GM10248 (cell line): ENCODE results near the gene KLHL18.

Source experiments
- CTCF ChIA-PET: fragments of 300-600 bp; sonication (Branson Sonifier 250); formaldehyde crosslinking; extraction: SDS; loops from one replicate; lab custom pipeline; 2021; ENCODE audit warnings: antibody characterized with exemption; lab: Yijun Ruan, JAX
- POLR2A ChIA-PET: fragments of 350-650 bp; sonication (Branson Sonifier 250); formaldehyde crosslinking; extraction: SDS; loops from one replicate; lab custom pipeline; 2020; ENCODE audit warnings: antibody characterized with exemption; lab: Yijun Ruan, JAX
- DNase-seq: peaks from one replicate; pipeline ENCODE4 v3.0.0; 2012; ENCODE audit errors: extremely low spot score
- CTCF ChIP-seq: IDR thresholded peaks from 2 replicates; pipeline ENCODE4 v1.5.1; 2012; ENCODE audit warnings: mild to moderate bottlenecking, low read depth; ENCODE audit errors: extremely low read depth, missing control alignments, control extremely low read depth

Gene KLHL18

GRCh38 chr3:47295322-47295721 is 12.6 kb downstream of the KLHL18 start:
- ChIA-PET POLR2A (interaction anchor here (0.5 to 0.6 kb wide), 2 partner anchors 29 to 1712 kb away, joined by 3 to 4 read pairs; no protein-coding TSS in a partner anchor), CTCF (interaction anchor here (0.9 to 1.9 kb wide), 4 partner anchors 9 to 32 kb away, joined by 3 to 9 read pairs (median 6); no protein-coding TSS in a partner anchor)
- TF ChIP-seq CTCF = no peak
- DNase-seq = no peak

- ChIA-PET CTCF (interaction anchor here (1.1 to 1.9 kb wide), 4 partner anchors 9 to 213 kb away, joined by 3 to 9 read pairs (median 3); no protein-coding TSS in a partner anchor), POLR2A (interaction anchor here (0.5 kb wide), 1 partner anchor 1712 kb away, joined by 4 read pairs; no protein-coding TSS in a partner anchor)
- DNase-seq = no peak
- no peak for TF ChIP-seq CTCF
These were observed 13.2 kb downstream of the KLHL18 start for GRCh38 chr3:47295976-47296375.

- ChIA-PET CTCF (interaction anchor here (1.0 to 1.5 kb wide), 6 partner anchors 8 to 214 kb away, joined by 3 read pairs; no protein-coding TSS in a partner anchor), POLR2A (no interaction called here)
- DNase-seq = no peak
- no peak for TF ChIP-seq CTCF
These were observed 14.0 kb downstream of the KLHL18 start for GRCh38 chr3:47296562-47297302.

GRCh38 chr3:47298439-47298838 is 15.7 kb downstream of the KLHL18 start:
- no peak for TF ChIP-seq CTCF
- no peak for DNase-seq
- ChIA-PET CTCF (interaction anchor here (0.7 to 1.0 kb wide), 2 partner anchors 12 to 13 kb away, joined by 3 read pairs; no protein-coding TSS in a partner anchor), POLR2A (no interaction called here)

- no peak for DNase-seq
- no peak for TF ChIP-seq CTCF
- POLR2A ChIA-PET = interaction anchor here (0.6 kb wide), 1 partner anchor 31 kb away, joined by 3 read pairs; no protein-coding TSS in a partner anchor
- CTCF ChIA-PET = interaction anchor here (0.7 to 3.3 kb wide), 3 partner anchors 11 to 18 kb away, joined by 3 to 9 read pairs (median 3); partner anchors contain the start of gene KIF9
These were observed 16.9 kb downstream of the KLHL18 start for GRCh38 chr3:47299381-47300318.
